COLO668 (cell line): ENCODE results near the gene MAF.
A peak's percentile ranks its signal among the peaks of the same experiment; 100 is the strongest.

ENCODE experiments used
- DNase-seq: peaks from one replicate; lab custom pipeline; 2025; ENCODE audit not compliant: unreplicated experiment; lab: John Stamatoyannopoulos, UW

The MAF gene

GRCh38 chr16:79600638-79601091, at the start of gene MAF:
MAF (minus strand) TSS chr16:79600737; CDS start chr16:79599902, 835 bp downstream.
- DNase-seq, result peak; percentile 84

GRCh38 chr16:79648826-79649225, 48.3 kb upstream of the MAF start:
- DNase-seq, result no peak

- DNase-seq, result no peak
Measured at GRCh38 chr16:79647586-79647985, 47.0 kb upstream of the MAF start.

- DNase-seq, result no peak
Measured at GRCh38 chr16:79645701-79646100, 45.2 kb upstream of the MAF start.

- DNase-seq, result no peak
Measured at GRCh38 chr16:79644971-79645667, 44.6 kb upstream of the MAF start.

GRCh38 chr16:79642652-79643051, 42.1 kb upstream of the MAF start:
- no peak for DNase-seq

GRCh38 chr16:79640513-79641360, 40.2 kb upstream of the MAF start:
- peak; percentile 78 for DNase-seq

- DNase-seq, result peak; percentile 35
Measured at GRCh38 chr16:79639576-79640311, 39.2 kb upstream of the MAF start.

- DNase-seq, result no peak
Measured at GRCh38 chr16:79638386-79638785, 37.8 kb upstream of the MAF start.

- DNase-seq, result no peak
Measured at GRCh38 chr16:79635488-79635887, 35.0 kb upstream of the MAF start.

- no peak for DNase-seq
Measured at GRCh38 chr16:79634298-79634697, 33.8 kb upstream of the MAF start.

GRCh38 chr16:79632289-79632688, 31.8 kb upstream of the MAF start:
- peak; percentile 25 for DNase-seq

- no peak for DNase-seq
Measured at GRCh38 chr16:79628988-79629387, 28.5 kb upstream of the MAF start.

GRCh38 chr16:79628501-79628975, 28.0 kb upstream of the MAF start:
- DNase-seq, result no peak

GRCh38 chr16:79627092-79627491, 26.6 kb upstream of the MAF start:
- no peak for DNase-seq

- DNase-seq, result no peak
Measured at GRCh38 chr16:79625738-79626137, 25.2 kb upstream of the MAF start.

- DNase-seq, result no peak
Measured at GRCh38 chr16:79623824-79624223, 23.3 kb upstream of the MAF start.

GRCh38 chr16:79623062-79623461, 22.5 kb upstream of the MAF start:
- DNase-seq, result no peak

- no peak for DNase-seq
Measured at GRCh38 chr16:79621027-79621426, 20.5 kb upstream of the MAF start.

- no peak for DNase-seq
Measured at GRCh38 chr16:79618692-79619050, 18.1 kb upstream of the MAF start.

- DNase-seq, result no peak
Measured at GRCh38 chr16:79618041-79618691, 17.6 kb upstream of the MAF start.
